ENCODE results near the gene SCAPER. TPM values are rescaled to one million over a fixed set of nuclear protein-coding genes. Genes with fewer than 3 reads are reported as not detected.
"Not testable (repeated sequence)": the region's sequence is repeated elsewhere in the genome, so short reads cannot be mapped to it uniquely, and the experiment has no call there.

SCAPER gene
- total and polyA plus RNA-seq, 2 experiments from 2014 or later, result 27.0 to 35.7 TPM

- Histone ChIP-seq H3K4me1 (ENCODE audit: low read depth) (peaks cover under 1% of the 10 kb centered on the region), H3K36me3 (no peaks in the 10 kb centered on the region), H3K4me3 (no peak overlapping the region), H3K9me3 (ENCODE audit: low read depth) (no peaks in the 10 kb centered on the region), H3K27ac (no peak overlapping the region), H3K27me3 (no peaks in the 10 kb centered on the region)
- no peak for TF ChIP-seq CTCF (IDR thresholded peaks at IDR 0.05; ENCODE audit: low read depth, low read length)
- no peak for DNase-seq (ENCODE audit: low read depth in 1 of 2, low spot score in 1 of 2)
Measured at GRCh38 chr15:76898102-76898501, 7.0 kb downstream of the SCAPER start.

- H3K4me3 ChIP-seq, result no peak overlapping the region
- no peaks in the 10 kb centered on the region for H3K36me3 ChIP-seq
- H3K27ac ChIP-seq, result no peak overlapping the region
- H3K9me3 ChIP-seq (ENCODE audit: low read depth), result no peaks in the 10 kb centered on the region
- no peaks in the 10 kb centered on the region for H3K27me3 ChIP-seq
- TF ChIP-seq CTCF (IDR thresholded peaks at IDR 0.05; ENCODE audit: low read depth, low read length), result no peak
- DNase-seq (ENCODE audit: low read depth in 1 of 2, low spot score in 1 of 2), result no peak
- H3K4me1 ChIP-seq (ENCODE audit: low read depth), result no peaks in the 10 kb centered on the region
Measured at GRCh38 chr15:76894174-76894573, 11.0 kb downstream of the SCAPER start.

- H3K36me3 ChIP-seq; H3K27ac ChIP-seq; H3K27me3 ChIP-seq; H3K9me3 ChIP-seq (ENCODE audit: low read depth); H3K4me3 ChIP-seq; DNase-seq (ENCODE audit: low read depth in 1 of 2, low spot score in 1 of 2); H3K4me1 ChIP-seq (ENCODE audit: low read depth): not testable (repeated sequence)
Measured at GRCh38 chr15:76892836-76893235, 12.3 kb downstream of the SCAPER start.

- not testable (repeated sequence) for H3K4me1 ChIP-seq (ENCODE audit: low read depth); H3K9me3 ChIP-seq (ENCODE audit: low read depth); H3K27me3 ChIP-seq; H3K36me3 ChIP-seq; DNase-seq (ENCODE audit: low read depth in 1 of 2, low spot score in 1 of 2); H3K4me3 ChIP-seq; H3K27ac ChIP-seq
Measured at GRCh38 chr15:76887280-76888141, 17.6 kb downstream of the SCAPER start.

- no peak overlapping the region for H3K27ac ChIP-seq
- no peak overlapping the region for H3K4me3 ChIP-seq
- TF ChIP-seq CTCF (IDR thresholded peaks at IDR 0.05; ENCODE audit: low read depth, low read length), result no peak
- H3K27me3 ChIP-seq, result no peaks in the 10 kb centered on the region
- peaks cover 6% of the 10 kb centered on the region for H3K36me3 ChIP-seq
- DNase-seq (ENCODE audit: low read depth in 1 of 2, low spot score in 1 of 2), result no peak
- H3K9me3 ChIP-seq (ENCODE audit: low read depth), result no peaks in the 10 kb centered on the region
- no peaks in the 10 kb centered on the region for H3K4me1 ChIP-seq (ENCODE audit: low read depth)
Measured at GRCh38 chr15:76885212-76885611, 19.9 kb downstream of the SCAPER start.

GRCh38 chr15:76875911-76876310 is 29.2 kb downstream of the SCAPER start:
- H3K27me3 ChIP-seq, result no peaks in the 10 kb centered on the region
- H3K27ac ChIP-seq, result no peak overlapping the region
- H3K4me3 ChIP-seq, result no peak overlapping the region
- peaks cover 2% of the 10 kb centered on the region for H3K36me3 ChIP-seq
- no peaks in the 10 kb centered on the region for H3K4me1 ChIP-seq (ENCODE audit: low read depth)
- no peak for TF ChIP-seq CTCF (IDR thresholded peaks at IDR 0.05; ENCODE audit: low read depth, low read length)
- DNase-seq (ENCODE audit: low read depth in 1 of 2, low spot score in 1 of 2), result no peak
- no peaks in the 10 kb centered on the region for H3K9me3 ChIP-seq (ENCODE audit: low read depth)

GRCh38 chr15:76873066-76873465 is 32.1 kb downstream of the SCAPER start:
- H3K9me3 ChIP-seq (ENCODE audit: low read depth); H3K4me3 ChIP-seq; DNase-seq (ENCODE audit: low read depth in 1 of 2, low spot score in 1 of 2); H3K27me3 ChIP-seq; H3K27ac ChIP-seq; H3K4me1 ChIP-seq (ENCODE audit: low read depth); H3K36me3 ChIP-seq: not testable (repeated sequence)
